Measurements from ENCODE around the gene ZC3H13.

- TF ChIP-seq POLR2AphosphoS5 (IDR thresholded peaks at IDR 0.05) = no peak
- TF ChIP-seq CTCF (IDR thresholded peaks at IDR 0.05) = no peak
- no peak for TF ChIP-seq POLR2A (IDR thresholded peaks at IDR 0.05)
Observed at GRCh38 chr13:45953082-45953481, 99.5 kb downstream of the ZC3H13 start.
